ENCODE measurements around the gene LY6G6F. TPM values are rescaled to one million over a fixed set of nuclear protein-coding genes. Genes with fewer than 3 reads are reported as not detected.

Gene LY6G6F
- total RNA-seq, 1 donor from 2014 or later: not detected

- intact Hi-C loops (cut with DNase I): no loop called here
Observed at GRCh38 chr6:31691078-31691463, 15.6 kb upstream of the LY6G6F start.

DNA sequence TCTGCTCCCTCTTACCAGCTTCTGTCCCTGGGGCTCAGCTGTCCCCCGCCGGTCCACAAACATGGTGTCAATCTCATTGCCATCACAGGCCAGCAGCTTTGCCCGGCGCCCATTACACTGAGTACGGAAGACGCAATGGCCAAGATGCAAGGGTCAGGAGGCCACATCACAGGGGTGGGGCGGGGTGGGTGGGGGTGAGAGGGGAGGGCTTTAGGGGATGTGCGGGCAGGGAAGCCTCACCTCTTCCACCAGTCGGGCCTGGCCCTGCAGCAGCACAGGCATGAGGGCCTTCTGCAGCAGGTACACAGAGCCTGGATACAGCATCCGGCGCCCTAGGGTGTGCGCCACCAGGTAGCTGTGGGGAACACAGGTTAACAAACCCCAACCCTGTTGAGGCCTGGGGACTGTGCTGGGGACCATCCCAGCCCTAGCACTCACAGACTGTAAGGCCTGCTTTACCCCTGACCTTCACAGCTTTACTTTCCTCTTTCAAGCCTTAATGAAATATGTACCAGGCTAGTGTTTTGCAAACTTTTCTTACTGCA, 15.0 kb upstream of the LY6G6F start:
- intact Hi-C loops (cut with DNase I): no loop called here
- TF ChIP-seq CTCF (IDR thresholded peaks at IDR 0.05) (no peak), POLR2A (IDR thresholded peaks at IDR 0.05) (no peak), POLR2AphosphoS5 (IDR thresholded peaks at IDR 0.05; ENCODE audit: insufficient read depth in 1 of 2, low read depth in 1 of 2) (no peak)
- no peak for DNase-seq (ENCODE audit: extremely low spot score in 2 of 2)
- no peaks in the 10 kb centered on the region for H3K9me3 ChIP-seq
- H3K4me1 ChIP-seq: no peaks in the 10 kb centered on the region
- H3K27ac ChIP-seq: no peak overlapping the region
- peaks cover 0 to 95% of the 10 kb centered on the region in 2 donors for H3K36me3 ChIP-seq
- no peak overlapping the region for H3K4me3 ChIP-seq
- no peaks in the 10 kb centered on the region for H3K27me3 ChIP-seq

More at GRCh38 chr6:31691078-31691463, 15.6 kb upstream of the LY6G6F start:
- H3K4me3 ChIP-seq: no peak overlapping the region
- no peak for DNase-seq (ENCODE audit: extremely low spot score in 2 of 2)
- no peaks in the 10 kb centered on the region for H3K9me3 ChIP-seq
- TF ChIP-seq POLR2AphosphoS5 (IDR thresholded peaks at IDR 0.05; ENCODE audit: insufficient read depth in 1 of 2, low read depth in 1 of 2): no peak
- no peak for TF ChIP-seq CTCF (IDR thresholded peaks at IDR 0.05)
- TF ChIP-seq POLR2A (IDR thresholded peaks at IDR 0.05): no peak
- no peaks in the 10 kb centered on the region for H3K27me3 ChIP-seq
- H3K36me3 ChIP-seq: peaks cover 0 to 91% of the 10 kb centered on the region in 2 donors
- H3K4me1 ChIP-seq: no peaks in the 10 kb centered on the region
- H3K27ac ChIP-seq: no peak overlapping the region

GRCh38 chr6:31692353-31692752, 14.3 kb upstream of the LY6G6F start:
- H3K4me1 ChIP-seq: no peaks in the 10 kb centered on the region
- no peak overlapping the region for H3K4me3 ChIP-seq
- DNase-seq (ENCODE audit: extremely low spot score in 2 of 2): no peak
- TF ChIP-seq POLR2AphosphoS5 (IDR thresholded peaks at IDR 0.05; ENCODE audit: insufficient read depth in 1 of 2, low read depth in 1 of 2) (no peak), CTCF (IDR thresholded peaks at IDR 0.05) (no peak), POLR2A (IDR thresholded peaks at IDR 0.05) (no peak)
- H3K9me3 ChIP-seq: no peaks in the 10 kb centered on the region
- H3K36me3 ChIP-seq: peaks cover 0 to 94% of the 10 kb centered on the region in 2 donors
- no peak overlapping the region for H3K27ac ChIP-seq
- intact Hi-C loops (cut with DNase I): no loop called here
- no peaks in the 10 kb centered on the region for H3K27me3 ChIP-seq

DNA sequence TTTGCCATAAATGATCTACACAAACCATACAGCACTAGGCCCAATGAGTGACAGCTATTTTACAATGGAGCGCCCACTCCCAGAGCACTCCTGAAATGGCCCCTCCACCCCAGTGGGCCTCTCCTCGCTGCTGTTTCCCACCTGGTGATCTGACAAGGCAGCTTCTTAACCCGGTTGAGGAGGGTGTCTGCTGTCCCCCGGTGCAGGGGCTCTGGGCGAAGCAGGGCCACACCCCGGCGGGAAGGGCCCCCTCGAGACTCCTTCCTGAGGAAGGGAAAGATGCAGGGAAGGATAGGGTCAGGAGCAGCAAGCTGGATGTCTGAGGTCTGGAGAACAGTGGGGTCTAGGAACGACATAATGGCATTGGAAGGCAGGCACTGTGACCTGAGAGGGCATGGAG, 13.8 kb upstream of the LY6G6F start:
- intact Hi-C loops (cut with DNase I): no loop called here
- no peaks in the 10 kb centered on the region for H3K27me3 ChIP-seq
- no peaks in the 10 kb centered on the region for H3K9me3 ChIP-seq
- H3K27ac ChIP-seq: no peak overlapping the region
- TF ChIP-seq POLR2AphosphoS5 (IDR thresholded peaks at IDR 0.05; ENCODE audit: insufficient read depth in 1 of 2, low read depth in 1 of 2) (no peak), POLR2A (IDR thresholded peaks at IDR 0.05) (no peak), CTCF (IDR thresholded peaks at IDR 0.05) (no peak)
- H3K36me3 ChIP-seq: peaks cover 0 to 89% of the 10 kb centered on the region in 2 donors
- DNase-seq (ENCODE audit: extremely low spot score in 2 of 2): no peak
- no peak overlapping the region for H3K4me3 ChIP-seq
- H3K4me1 ChIP-seq: no peaks in the 10 kb centered on the region

- no peak overlapping the region for H3K4me3 ChIP-seq
- H3K9me3 ChIP-seq: no peaks in the 10 kb centered on the region
- H3K27me3 ChIP-seq: no peaks in the 10 kb centered on the region
- peaks cover 0 to 82% of the 10 kb centered on the region in 2 donors for H3K36me3 ChIP-seq
- H3K4me1 ChIP-seq: no peaks in the 10 kb centered on the region
- intact Hi-C loops (cut with DNase I): no loop called here
- no peak for DNase-seq (ENCODE audit: extremely low spot score in 2 of 2)
- H3K27ac ChIP-seq: no peak overlapping the region
- no peak for TF ChIP-seq POLR2AphosphoS5 (IDR thresholded peaks at IDR 0.05; ENCODE audit: insufficient read depth in 1 of 2, low read depth in 1 of 2)
Observed at GRCh38 chr6:31693535-31693934, 13.1 kb upstream of the LY6G6F start.

All from vagina (tissue), 2 donors.